ENCODE measurements around the gene HMCN1. TPM values are rescaled to one million over a fixed set of nuclear protein-coding genes. Genes with fewer than 3 reads are reported as not detected.

The HMCN1 gene
- polyA plus RNA-seq, 1 donor: 4.2 TPM

- Histone ChIP-seq H3K4me3 (ENCODE audit: low read length) (no peak overlapping the region), H3K9me3 (ENCODE audit: control insufficient read depth, low read depth, low read length) (no peaks in the 10 kb centered on the region), H3K27ac (ENCODE audit: low read length) (no peak overlapping the region), H3K27me3 (ENCODE audit: control insufficient read depth, insufficient read depth, low read length) (no peaks in the 10 kb centered on the region), H3K36me3 (ENCODE audit: control insufficient read depth, insufficient read depth, low read length) (no peaks in the 10 kb centered on the region), H3K4me1 (ENCODE audit: control insufficient read depth, insufficient read depth, low read length) (no peaks in the 10 kb centered on the region)
- WGBS (ENCODE audit: insufficient coverage, low lambda C conversion rate): 100% methylated on average over 1 of the region's 1 CpG
- no peak for DNase-seq
Measured at GRCh38 chr1:185895208-185895900, 161.2 kb downstream of the HMCN1 start.

GRCh38 chr1:185896863-185897262, 162.7 kb downstream of the HMCN1 start:
- Histone ChIP-seq H3K27me3 (ENCODE audit: control insufficient read depth, insufficient read depth, low read length) (no peaks in the 10 kb centered on the region), H3K9me3 (ENCODE audit: control insufficient read depth, low read depth, low read length) (no peaks in the 10 kb centered on the region), H3K36me3 (ENCODE audit: control insufficient read depth, insufficient read depth, low read length) (no peaks in the 10 kb centered on the region), H3K27ac (ENCODE audit: low read length) (no peak overlapping the region), H3K4me3 (ENCODE audit: low read length) (no peak overlapping the region), H3K4me1 (ENCODE audit: control insufficient read depth, insufficient read depth, low read length) (no peaks in the 10 kb centered on the region)
- no peak for DNase-seq

GRCh38 chr1:185906186-185906585, 172.0 kb downstream of the HMCN1 start:
- H3K27ac ChIP-seq (ENCODE audit: low read length): no peak overlapping the region
- no peaks in the 10 kb centered on the region for H3K27me3 ChIP-seq (ENCODE audit: control insufficient read depth, insufficient read depth, low read length)
- H3K4me1 ChIP-seq (ENCODE audit: control insufficient read depth, insufficient read depth, low read length): no peaks in the 10 kb centered on the region
- no peak overlapping the region for H3K4me3 ChIP-seq (ENCODE audit: low read length)
- no CpG with 5 or more reads among the region's 1 CpG for WGBS (ENCODE audit: insufficient coverage, low lambda C conversion rate)
- DNase-seq: no peak
- no peaks in the 10 kb centered on the region for H3K36me3 ChIP-seq (ENCODE audit: control insufficient read depth, insufficient read depth, low read length)
- no peaks in the 10 kb centered on the region for H3K9me3 ChIP-seq (ENCODE audit: control insufficient read depth, low read depth, low read length)

GRCh38 chr1:185907246-185907645, 173.1 kb downstream of the HMCN1 start:
- no peaks in the 10 kb centered on the region for H3K36me3 ChIP-seq (ENCODE audit: control insufficient read depth, insufficient read depth, low read length)
- no peaks in the 10 kb centered on the region for H3K27me3 ChIP-seq (ENCODE audit: control insufficient read depth, insufficient read depth, low read length)
- WGBS (ENCODE audit: insufficient coverage, low lambda C conversion rate): 78% methylated on average over 1 of the region's 2 CpGs
- no peaks in the 10 kb centered on the region for H3K9me3 ChIP-seq (ENCODE audit: control insufficient read depth, low read depth, low read length)
- H3K4me1 ChIP-seq (ENCODE audit: control insufficient read depth, insufficient read depth, low read length): no peaks in the 10 kb centered on the region
- H3K27ac ChIP-seq (ENCODE audit: low read length): no peak overlapping the region
- no peak for DNase-seq
- H3K4me3 ChIP-seq (ENCODE audit: low read length): no peak overlapping the region

- no peak overlapping the region for H3K4me3 ChIP-seq (ENCODE audit: low read length)
- H3K4me1 ChIP-seq (ENCODE audit: control insufficient read depth, insufficient read depth, low read length): no peaks in the 10 kb centered on the region
- H3K27ac ChIP-seq (ENCODE audit: low read length): no peak overlapping the region
- H3K27me3 ChIP-seq (ENCODE audit: control insufficient read depth, insufficient read depth, low read length): no peaks in the 10 kb centered on the region
- no peaks in the 10 kb centered on the region for H3K36me3 ChIP-seq (ENCODE audit: control insufficient read depth, insufficient read depth, low read length)
- no CpG with 5 or more reads among the region's 4 CpGs for WGBS (ENCODE audit: insufficient coverage, low lambda C conversion rate)
- no peak for DNase-seq
- no peaks in the 10 kb centered on the region for H3K9me3 ChIP-seq (ENCODE audit: control insufficient read depth, low read depth, low read length)
Measured at GRCh38 chr1:185911978-185912377, 177.8 kb downstream of the HMCN1 start.

GRCh38 chr1:185912504-185912903, 178.3 kb downstream of the HMCN1 start:
- DNase-seq: no peak
- H3K27ac ChIP-seq (ENCODE audit: low read length): no peak overlapping the region
- H3K4me1 ChIP-seq (ENCODE audit: control insufficient read depth, insufficient read depth, low read length): no peaks in the 10 kb centered on the region
- H3K4me3 ChIP-seq (ENCODE audit: low read length): no peak overlapping the region
- no peaks in the 10 kb centered on the region for H3K27me3 ChIP-seq (ENCODE audit: control insufficient read depth, insufficient read depth, low read length)
- no peaks in the 10 kb centered on the region for H3K9me3 ChIP-seq (ENCODE audit: control insufficient read depth, low read depth, low read length)
- no peaks in the 10 kb centered on the region for H3K36me3 ChIP-seq (ENCODE audit: control insufficient read depth, insufficient read depth, low read length)
- WGBS (ENCODE audit: insufficient coverage, low lambda C conversion rate): no CpG with 5 or more reads among the region's 2 CpGs

- H3K36me3 ChIP-seq (ENCODE audit: control insufficient read depth, insufficient read depth, low read length): no peaks in the 10 kb centered on the region
- no peaks in the 10 kb centered on the region for H3K27me3 ChIP-seq (ENCODE audit: control insufficient read depth, insufficient read depth, low read length)
- no peak overlapping the region for H3K27ac ChIP-seq (ENCODE audit: low read length)
- no peak overlapping the region for H3K4me3 ChIP-seq (ENCODE audit: low read length)
- H3K9me3 ChIP-seq (ENCODE audit: control insufficient read depth, low read depth, low read length): no peaks in the 10 kb centered on the region
- no peaks in the 10 kb centered on the region for H3K4me1 ChIP-seq (ENCODE audit: control insufficient read depth, insufficient read depth, low read length)
- 100% methylated on average over 1 of the region's 1 CpG for WGBS (ENCODE audit: insufficient coverage, low lambda C conversion rate)
- no peak for DNase-seq
Measured at GRCh38 chr1:185914089-185914488, 179.9 kb downstream of the HMCN1 start.

GRCh38 chr1:185916861-185917260, 182.7 kb downstream of the HMCN1 start:
- Histone ChIP-seq H3K4me1 (ENCODE audit: control insufficient read depth, insufficient read depth, low read length) (no peaks in the 10 kb centered on the region), H3K36me3 (ENCODE audit: control insufficient read depth, insufficient read depth, low read length) (no peaks in the 10 kb centered on the region), H3K9me3 (ENCODE audit: control insufficient read depth, low read depth, low read length) (no peaks in the 10 kb centered on the region), H3K4me3 (ENCODE audit: low read length) (no peak overlapping the region), H3K27ac (ENCODE audit: low read length) (no peak overlapping the region), H3K27me3 (ENCODE audit: control insufficient read depth, insufficient read depth, low read length) (no peaks in the 10 kb centered on the region)
- no peak for DNase-seq

- Histone ChIP-seq H3K4me1 (ENCODE audit: control insufficient read depth, insufficient read depth, low read length) (no peaks in the 10 kb centered on the region), H3K27ac (ENCODE audit: low read length) (no peak overlapping the region), H3K27me3 (ENCODE audit: control insufficient read depth, insufficient read depth, low read length) (no peaks in the 10 kb centered on the region), H3K36me3 (ENCODE audit: control insufficient read depth, insufficient read depth, low read length) (no peaks in the 10 kb centered on the region), H3K4me3 (ENCODE audit: low read length) (no peak overlapping the region), H3K9me3 (ENCODE audit: control insufficient read depth, low read depth, low read length) (no peaks in the 10 kb centered on the region)
- no CpG with 5 or more reads among the region's 3 CpGs for WGBS (ENCODE audit: insufficient coverage, low lambda C conversion rate)
- DNase-seq: peak in 1 of 2 donors; percentile 4
Measured at GRCh38 chr1:185917646-185918045, 183.5 kb downstream of the HMCN1 start.

- 87% methylated on average over 3 of the region's 3 CpGs for WGBS (ENCODE audit: insufficient coverage, low lambda C conversion rate)
- no peak for DNase-seq
- Histone ChIP-seq H3K27ac (ENCODE audit: low read length) (no peak overlapping the region), H3K27me3 (ENCODE audit: control insufficient read depth, insufficient read depth, low read length) (no peaks in the 10 kb centered on the region), H3K4me1 (ENCODE audit: control insufficient read depth, insufficient read depth, low read length) (no peaks in the 10 kb centered on the region), H3K4me3 (ENCODE audit: low read length) (no peak overlapping the region), H3K36me3 (ENCODE audit: control insufficient read depth, insufficient read depth, low read length) (no peaks in the 10 kb centered on the region), H3K9me3 (ENCODE audit: control insufficient read depth, low read depth, low read length) (no peaks in the 10 kb centered on the region)
Measured at GRCh38 chr1:185920602-185921001, 186.4 kb downstream of the HMCN1 start.

GRCh38 chr1:185921636-185922035, 187.4 kb downstream of the HMCN1 start:
- DNase-seq: no peak
- WGBS (ENCODE audit: insufficient coverage, low lambda C conversion rate): no CpG with 5 or more reads among the region's 1 CpG
- Histone ChIP-seq H3K9me3 (ENCODE audit: control insufficient read depth, low read depth, low read length) (no peaks in the 10 kb centered on the region), H3K27me3 (ENCODE audit: control insufficient read depth, insufficient read depth, low read length) (peaks cover 2% of the 10 kb centered on the region), H3K4me3 (ENCODE audit: low read length) (no peak overlapping the region), H3K36me3 (ENCODE audit: control insufficient read depth, insufficient read depth, low read length) (no peaks in the 10 kb centered on the region), H3K27ac (ENCODE audit: low read length) (no peak overlapping the region), H3K4me1 (ENCODE audit: control insufficient read depth, insufficient read depth, low read length) (no peaks in the 10 kb centered on the region)
